ENCODE data around the gene TMEM131L. TPM values are rescaled to one million over a fixed set of nuclear protein-coding genes. Genes with fewer than 3 reads are reported as not detected.
"Not testable (repeated sequence)": the region's sequence is repeated elsewhere in the genome, so short reads cannot be mapped to it uniquely, and the experiment has no call there.

TMEM131L gene
- polyA plus RNA-seq (ENCODE audit: insufficient read depth in 1 of 5, insufficient read length in 5 of 5, low replicate concordance in 1 of 5): 10 to 100 TPM; 24.2 to 35.4 (median 28.2) TPM
- long read RNA-seq, donor 1, partial matches to known transcripts: 0 of 2 reads
- long read RNA-seq, donor 1, other reads (novel, unspliced or antisense): 0 of 2 reads
- long read RNA-seq, donor 2, full-length matches to known transcripts: 1 of 1 reads
- long read RNA-seq, donor 2, partial matches to known transcripts: 0 of 1 reads
- long read RNA-seq, donor 2, other reads (novel, unspliced or antisense): 0 of 1 reads
- long read RNA-seq, donor 3: 0 reads
- long read RNA-seq, donor 4, partial matches to known transcripts: 12 of 13 reads
- long read RNA-seq, donor 4, other reads (novel, unspliced or antisense): 0 of 13 reads
- long read RNA-seq, donor 5, full-length matches to known transcripts: 1 of 1 reads
- long read RNA-seq, donor 5, partial matches to known transcripts: 0 of 1 reads
- long read RNA-seq, donor 5, other reads (novel, unspliced or antisense): 0 of 1 reads
- long read RNA-seq, donor 6, full-length matches to known transcripts: 2 of 7 reads
- long read RNA-seq, donor 6, partial matches to known transcripts: 5 of 7 reads
- long read RNA-seq, donor 6, other reads (novel, unspliced or antisense): 0 of 7 reads
- long read RNA-seq, donor 7: 0 reads
- long read RNA-seq, donor 8, partial matches to known transcripts: 0 of 1 reads
- long read RNA-seq, donor 8, other reads (novel, unspliced or antisense): 0 of 1 reads

GRCh38 chr4:153466081-153466948 is at the start of gene TMEM131L:
Gene TMEM131L, plus strand, starts transcription at chr4:153466360. Its CDS starts 38 bp downstream, at chr4:153466398.
- peak; percentile 81 to 84 for DNase-seq

GRCh38 chr4:153416456-153416855 is 49.7 kb upstream of the TMEM131L start:
- not testable (repeated sequence) for DNase-seq

GRCh38 chr4:153418121-153418520 is 48.0 kb upstream of the TMEM131L start:
- DNase-seq: no peak

- DNase-seq: no peak
Measured at GRCh38 chr4:153418558-153418957, 47.6 kb upstream of the TMEM131L start.

GRCh38 chr4:153419029-153419428 is 47.1 kb upstream of the TMEM131L start:
- no peak for DNase-seq

- no peak for DNase-seq
Measured at GRCh38 chr4:153419673-153420278, 46.4 kb upstream of the TMEM131L start.

- DNase-seq: no peak
Measured at GRCh38 chr4:153420361-153420760, 45.8 kb upstream of the TMEM131L start.

GRCh38 chr4:153421941-153422340 is 44.2 kb upstream of the TMEM131L start:
- no peak for DNase-seq

- DNase-seq: peak in 1 of 2 donors; percentile 32
Measured at GRCh38 chr4:153426207-153426885, 39.8 kb upstream of the TMEM131L start.

GRCh38 chr4:153427363-153428071 is 38.6 kb upstream of the TMEM131L start:
- DNase-seq: peak in 1 of 2 donors; percentile 48

- no peak for DNase-seq
Measured at GRCh38 chr4:153428941-153429475, 37.2 kb upstream of the TMEM131L start.

- no peak for DNase-seq
Measured at GRCh38 chr4:153432965-153433753, 33.0 kb upstream of the TMEM131L start.

- DNase-seq: no peak
Measured at GRCh38 chr4:153433754-153434105, 32.4 kb upstream of the TMEM131L start.

GRCh38 chr4:153434190-153434589 is 32.0 kb upstream of the TMEM131L start:
- no peak for DNase-seq

- DNase-seq: no peak
Measured at GRCh38 chr4:153438916-153439756, 27.0 kb upstream of the TMEM131L start.

GRCh38 chr4:153439831-153440230 is 26.3 kb upstream of the TMEM131L start:
- no peak for DNase-seq

- no peak for DNase-seq
Measured at GRCh38 chr4:153440475-153440874, 25.7 kb upstream of the TMEM131L start.
